HG03571 (cell line): ENCODE measurements around the gene PJVK.
"Not testable (repeated sequence)": the region's sequence is repeated elsewhere in the genome, so short reads cannot be mapped to it uniquely, and the experiment has no call there.

Experiments
- ATAC-seq: cut with Tn5 transposase; IDR thresholded peaks from one replicate; pipeline ENCODE4 v1.9.1; 2021; ENCODE audit not compliant: unreplicated experiment

Gene PJVK

GRCh38 chr2:178450774-178451525 lies at the start of gene PJVK, which contains the start of gene PRKRA:
TSS of gene PJVK (plus strand) at chr2:178451378. CDS start at chr2:178453410, 2,032 bp downstream.
TSS of gene PRKRA (minus strand) at chr2:178451175. CDS start at chr2:178451030, 145 bp downstream.
- ATAC-seq = peak; percentile 87

GRCh38 chr2:178401994-178402437 lies 49.2 kb upstream of the PJVK start:
- ATAC-seq = no peak

- peak; percentile 36 for ATAC-seq
Measured at GRCh38 chr2:178403671-178404306, 47.4 kb upstream of the PJVK start.

DNA sequence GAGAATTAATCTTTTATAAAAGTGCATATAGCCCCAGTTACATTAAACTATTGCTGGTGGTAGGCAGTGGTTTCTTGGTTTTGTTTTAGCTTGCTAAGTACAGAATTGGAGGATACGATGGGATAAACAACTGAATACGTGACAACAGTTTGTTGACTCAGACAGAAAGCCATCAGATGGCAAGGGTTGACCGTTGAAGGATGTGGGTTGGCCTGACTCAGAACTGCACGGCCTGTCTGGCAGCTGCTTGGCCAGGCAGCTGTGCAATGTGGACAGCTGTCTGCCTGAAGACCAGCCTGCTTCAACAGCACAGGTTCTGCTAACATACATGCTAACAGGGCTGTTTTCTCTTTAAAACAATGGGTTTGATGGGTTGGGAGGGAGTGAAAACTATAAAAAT lies 46.8 kb upstream of the PJVK start:
- peak; percentile 100 for ATAC-seq

- no peak for ATAC-seq
Measured at GRCh38 chr2:178409261-178409660, 41.9 kb upstream of the PJVK start.

- no peak for ATAC-seq
Measured at GRCh38 chr2:178412047-178412446, 39.1 kb upstream of the PJVK start.

- not testable (repeated sequence) for ATAC-seq
Measured at GRCh38 chr2:178412453-178412852, 38.7 kb upstream of the PJVK start.

GRCh38 chr2:178413472-178414265 lies 37.5 kb upstream of the PJVK start:
- ATAC-seq = peak; percentile 82

DNA sequence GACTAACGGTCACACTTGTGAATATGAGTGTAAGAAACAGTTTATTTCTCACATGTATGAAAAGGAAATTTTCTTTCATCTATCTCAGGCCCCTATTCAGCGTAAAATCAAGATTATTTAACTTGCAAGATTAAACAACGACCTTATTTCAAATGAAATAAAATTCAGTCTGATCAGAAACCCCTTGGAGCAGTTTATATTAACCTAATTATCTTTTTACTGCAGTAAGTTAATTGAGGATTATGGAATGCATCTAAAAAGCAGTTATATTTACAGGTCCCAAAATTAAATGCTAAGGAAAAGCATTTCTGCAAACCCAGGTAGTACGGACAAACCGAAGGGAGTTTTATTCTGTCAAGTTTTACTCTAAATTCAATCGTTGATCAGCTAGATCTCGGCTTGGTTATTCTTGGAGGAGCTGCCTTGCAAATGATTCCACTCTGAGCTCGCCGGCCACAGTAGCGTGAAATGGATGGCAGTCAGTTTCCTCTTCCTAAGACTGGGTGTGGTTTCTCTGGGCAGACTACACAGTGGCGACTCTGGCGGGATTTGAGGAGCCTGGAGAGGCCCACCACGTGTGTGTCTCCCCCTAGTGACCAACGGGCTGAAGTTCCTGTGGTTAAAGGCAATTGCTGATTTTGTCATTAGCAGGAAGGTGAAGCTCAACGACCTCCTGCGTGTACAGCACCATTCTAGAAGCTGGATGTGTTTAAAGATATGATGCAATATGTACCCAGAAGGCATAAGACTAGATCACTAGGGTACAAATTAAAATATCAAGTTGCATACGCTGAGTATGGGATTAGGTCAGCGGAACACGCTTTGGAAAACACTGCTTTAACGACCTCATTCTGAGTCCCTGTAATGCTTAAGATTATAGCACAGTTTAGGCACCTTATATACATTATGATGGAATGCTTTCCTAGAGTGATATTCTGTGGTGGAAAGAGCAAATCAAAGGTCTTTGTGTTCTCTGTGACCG lies 36.6 kb upstream of the PJVK start:
- ATAC-seq = peak; percentile 84

DNA sequence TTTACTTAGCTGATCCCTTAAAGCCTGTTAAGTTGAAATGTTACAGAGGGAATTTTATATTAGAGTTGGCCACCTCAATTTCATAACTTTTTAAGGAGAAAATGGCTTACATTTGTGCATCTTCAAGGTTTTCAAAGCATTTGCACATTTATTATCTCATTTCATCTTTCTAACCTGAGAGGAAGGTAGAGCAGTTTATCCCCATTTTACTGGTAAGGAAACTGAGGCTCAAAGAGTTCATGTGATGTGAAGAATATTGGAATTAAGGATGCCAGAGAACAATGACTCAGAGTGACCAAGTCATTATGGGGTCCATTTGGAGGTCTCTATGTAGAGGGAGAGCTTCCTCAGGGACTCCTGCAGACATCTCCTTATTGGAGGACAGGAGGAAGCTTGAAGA lies 35.2 kb upstream of the PJVK start:
- ATAC-seq = no peak

GRCh38 chr2:178417916-178418315 lies 33.3 kb upstream of the PJVK start:
- no peak for ATAC-seq

- ATAC-seq = no peak
Measured at GRCh38 chr2:178418426-178418825, 32.8 kb upstream of the PJVK start.

GRCh38 chr2:178419123-178419522 lies 32.1 kb upstream of the PJVK start:
- ATAC-seq = no peak

- no peak for ATAC-seq
Measured at GRCh38 chr2:178420463-178420999, 30.6 kb upstream of the PJVK start.

DNA sequence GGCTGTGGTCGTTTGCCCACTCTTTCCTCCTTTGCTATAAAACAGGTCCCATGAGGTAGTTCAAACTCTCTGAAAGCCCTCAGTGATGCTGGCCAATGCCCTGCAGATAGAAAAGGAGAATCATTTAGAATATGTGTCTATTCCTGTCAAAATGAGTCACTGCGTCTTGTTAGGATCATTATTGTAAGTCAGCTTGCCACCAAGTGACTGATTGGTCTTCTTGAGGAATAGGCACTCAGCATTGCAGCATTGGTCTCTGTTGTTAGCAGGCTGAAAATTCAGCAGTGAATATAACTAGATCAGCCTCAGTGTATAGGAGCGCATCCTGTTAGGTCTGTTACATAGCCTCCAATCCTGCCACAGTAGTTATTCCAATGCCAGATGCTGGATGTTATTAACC lies 29.1 kb upstream of the PJVK start:
- ATAC-seq = no peak

DNA sequence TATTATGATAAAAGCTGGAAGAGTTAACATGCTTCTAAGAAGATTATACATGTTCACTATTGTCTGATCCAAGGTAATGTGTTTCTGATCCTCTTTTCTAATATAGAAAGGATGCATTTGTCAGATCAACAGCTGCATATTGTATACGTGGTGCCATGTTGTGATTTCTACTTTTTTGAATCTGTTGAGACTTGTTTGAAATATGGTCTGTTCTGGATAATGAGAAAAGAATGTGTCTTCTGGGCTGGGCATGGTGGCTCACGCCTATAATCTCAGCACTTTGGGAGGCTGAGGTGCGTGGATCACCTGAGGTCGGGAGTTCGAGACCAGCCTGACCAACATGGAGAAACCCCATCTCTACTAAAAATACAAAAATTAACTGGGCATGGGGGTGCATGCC lies 27.4 kb upstream of the PJVK start:
- ATAC-seq = not testable (repeated sequence)

- ATAC-seq = no peak
Measured at GRCh38 chr2:178425255-178425827, 25.8 kb upstream of the PJVK start.

GRCh38 chr2:178426388-178426787 lies 24.8 kb upstream of the PJVK start:
- no peak for ATAC-seq

DNA sequence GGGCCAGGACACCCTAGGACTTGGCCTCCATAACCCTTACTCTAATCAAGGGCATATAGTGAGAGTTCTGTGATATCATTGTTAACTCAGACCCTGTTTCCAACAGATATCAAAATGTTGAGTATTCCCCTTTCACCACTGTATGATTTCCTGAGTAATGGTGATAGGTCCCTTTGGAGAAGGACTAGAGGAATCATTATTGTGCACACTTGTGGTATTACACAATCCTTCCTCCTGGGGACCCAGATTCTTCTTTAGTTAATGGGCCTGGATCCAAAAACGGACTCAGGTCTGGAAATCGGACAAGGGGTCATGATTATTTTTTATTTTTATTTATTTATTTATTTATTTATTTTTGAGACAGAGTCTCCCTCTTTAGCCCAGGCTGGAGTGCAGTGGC lies 23.7 kb upstream of the PJVK start:
- no peak for ATAC-seq

DNA sequence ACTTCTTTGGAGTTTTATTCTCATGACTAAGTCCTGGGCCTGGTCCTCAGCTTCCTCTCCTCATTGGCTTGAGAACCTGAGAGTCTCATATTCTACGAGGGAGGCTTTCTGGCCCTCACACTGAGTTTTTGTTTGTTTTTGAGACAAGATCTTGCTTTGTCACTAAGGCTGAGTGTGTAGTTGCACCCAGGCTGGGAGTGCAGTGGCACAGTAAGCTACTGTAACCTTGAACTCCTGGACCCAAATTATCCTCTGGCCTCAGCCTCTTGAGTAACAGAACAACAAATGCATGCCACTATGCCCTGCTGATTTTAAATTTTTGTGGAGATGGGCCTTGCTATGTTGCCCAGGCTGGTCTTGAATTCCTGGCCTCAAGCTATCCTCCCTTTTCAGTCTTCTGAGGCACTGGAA lies 22.8 kb upstream of the PJVK start:
- no peak for ATAC-seq
